ENCODE data around the gene WBP2. TPM values are rescaled to one million over a fixed set of nuclear protein-coding genes. Genes with fewer than 3 reads are reported as not detected.

WBP2 gene
- total and polyA plus RNA-seq, 2 of the 13 experiments (the other 11 are each of a cell fraction or from before 2014, with no cell fraction given): 29.2 to 29.5 TPM

DNA sequence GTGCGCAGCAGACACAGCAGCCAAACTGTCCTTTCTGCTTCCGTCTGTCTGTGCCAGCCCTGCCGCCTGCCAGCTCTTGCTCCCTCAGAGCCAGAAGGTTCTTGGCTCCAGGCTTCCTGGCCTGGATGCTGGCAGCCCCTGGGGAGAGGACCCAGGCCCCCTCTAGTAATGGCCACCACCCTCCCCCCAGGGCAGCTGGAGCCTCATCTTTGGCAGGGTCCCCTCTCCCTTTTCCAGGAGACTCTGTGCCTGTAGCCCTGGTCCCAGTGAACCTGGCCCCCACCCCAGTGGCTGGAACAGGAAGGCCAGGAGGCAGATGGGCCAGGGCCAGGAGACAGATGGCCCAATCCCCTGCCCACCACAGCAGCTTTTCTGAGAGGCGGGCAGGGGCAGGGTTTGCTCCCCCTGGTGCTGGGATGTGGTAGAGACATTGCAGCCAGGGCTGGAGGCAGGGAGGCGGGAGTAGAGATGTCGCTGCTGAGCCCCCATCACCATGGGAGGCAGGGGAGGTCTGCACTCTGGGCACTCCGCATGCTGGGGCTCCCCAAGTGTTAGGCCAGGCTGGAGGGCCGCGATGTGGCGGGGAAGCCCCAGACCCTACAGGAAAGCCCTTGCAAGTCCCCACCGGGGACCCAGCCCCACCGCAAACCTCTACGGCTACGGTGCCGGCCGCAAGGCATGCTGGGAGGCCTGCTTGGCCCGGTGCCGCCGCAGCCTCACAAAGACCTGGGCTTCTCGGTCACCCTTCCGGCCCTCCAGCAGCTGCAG, 27.6 kb downstream of the WBP2 start (continued):
- TF ChIP-seq, protein P1, sequence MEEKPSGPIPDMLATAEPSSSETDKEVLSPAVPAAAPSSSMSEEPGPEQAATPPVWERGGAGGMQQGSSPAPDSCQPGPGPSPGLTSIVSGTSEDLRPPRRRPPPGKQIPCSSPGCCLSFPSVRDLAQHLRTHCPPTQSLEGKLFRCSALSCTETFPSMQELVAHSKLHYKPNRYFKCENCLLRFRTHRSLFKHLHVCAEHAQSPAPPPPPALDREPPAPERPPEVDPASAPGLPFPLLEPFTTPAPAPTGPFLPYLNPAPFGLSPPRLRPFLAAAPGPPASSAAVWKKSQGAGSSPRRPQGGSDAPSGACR (CRISPR knock-in tag; IDR thresholded peaks at IDR 0.05): no peak
- no peak for TF ChIP-seq SALL2 (CRISPR knock-in tag; IDR thresholded peaks at IDR 0.05)
- TF ChIP-seq, protein P2, sequence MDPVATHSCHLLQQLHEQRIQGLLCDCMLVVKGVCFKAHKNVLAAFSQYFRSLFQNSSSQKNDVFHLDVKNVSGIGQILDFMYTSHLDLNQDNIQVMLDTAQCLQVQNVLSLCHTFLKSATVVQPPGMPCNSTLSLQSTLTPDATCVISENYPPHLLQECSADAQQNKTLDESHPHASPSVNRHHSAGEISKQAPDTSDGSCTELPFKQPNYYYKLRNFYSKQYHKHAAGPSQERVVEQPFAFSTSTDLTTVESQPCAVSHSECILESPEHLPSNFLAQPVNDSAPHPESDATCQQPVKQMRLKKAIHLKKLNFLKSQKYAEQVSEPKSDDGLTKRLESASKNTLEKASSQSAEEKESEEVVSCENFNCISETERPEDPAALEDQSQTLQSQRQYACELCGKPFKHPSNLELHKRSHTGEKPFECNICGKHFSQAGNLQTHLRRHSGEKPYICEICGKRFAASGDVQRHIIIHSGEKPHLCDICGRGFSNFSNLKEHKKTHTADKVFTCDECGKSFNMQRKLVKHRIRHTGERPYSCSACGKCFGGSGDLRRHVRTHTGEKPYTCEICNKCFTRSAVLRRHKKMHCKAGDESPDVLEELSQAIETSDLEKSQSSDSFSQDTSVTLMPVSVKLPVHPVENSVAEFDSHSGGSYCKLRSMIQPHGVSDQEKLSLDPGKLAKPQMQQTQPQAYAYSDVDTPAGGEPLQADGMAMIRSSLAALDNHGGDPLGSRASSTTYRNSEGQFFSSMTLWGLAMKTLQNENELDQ (CRISPR knock-in tag; IDR thresholded peaks at IDR 0.05; ENCODE audit: borderline replicate concordance): no peak
- peak; percentile 51; the same call in 1 of the 2 replicates for TF ChIP-seq NFKB2 (CRISPR knock-in tag; IDR thresholded peaks at IDR 0.05; ENCODE audit: borderline replicate concordance)
- TF ChIP-seq AKAP8 (CRISPR knock-in tag; IDR thresholded peaks at IDR 0.05): no peak; the same call in 1 of the 2 replicates
- TF ChIP-seq, protein P3, sequence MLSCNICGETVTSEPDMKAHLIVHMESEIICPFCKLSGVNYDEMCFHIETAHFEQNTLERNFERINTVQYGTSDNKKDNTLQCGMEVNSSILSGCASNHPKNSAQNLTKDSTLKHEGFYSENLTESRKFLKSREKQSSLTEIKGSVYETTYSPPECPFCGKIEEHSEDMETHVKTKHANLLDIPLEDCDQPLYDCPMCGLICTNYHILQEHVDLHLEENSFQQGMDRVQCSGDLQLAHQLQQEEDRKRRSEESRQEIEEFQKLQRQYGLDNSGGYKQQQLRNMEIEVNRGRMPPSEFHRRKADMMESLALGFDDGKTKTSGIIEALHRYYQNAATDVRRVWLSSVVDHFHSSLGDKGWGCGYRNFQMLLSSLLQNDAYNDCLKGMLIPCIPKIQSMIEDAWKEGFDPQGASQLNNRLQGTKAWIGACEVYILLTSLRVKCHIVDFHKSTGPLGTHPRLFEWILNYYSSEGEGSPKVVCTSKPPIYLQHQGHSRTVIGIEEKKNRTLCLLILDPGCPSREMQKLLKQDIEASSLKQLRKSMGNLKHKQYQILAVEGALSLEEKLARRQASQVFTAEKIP (CRISPR knock-in tag; IDR thresholded peaks at IDR 0.05; ENCODE audit: borderline replicate concordance): no peak
- no peak for TF ChIP-seq ZNF326 (CRISPR knock-in tag; IDR thresholded peaks at IDR 0.05; ENCODE audit: borderline replicate concordance)
- no peak for TF ChIP-seq MED1 (CRISPR knock-in tag; IDR thresholded peaks at IDR 0.05)
- no peak for TF ChIP-seq DNMT3B (CRISPR knock-in tag; conservative IDR thresholded peaks at IDR 0.05)
- TF ChIP-seq, protein P4, sequence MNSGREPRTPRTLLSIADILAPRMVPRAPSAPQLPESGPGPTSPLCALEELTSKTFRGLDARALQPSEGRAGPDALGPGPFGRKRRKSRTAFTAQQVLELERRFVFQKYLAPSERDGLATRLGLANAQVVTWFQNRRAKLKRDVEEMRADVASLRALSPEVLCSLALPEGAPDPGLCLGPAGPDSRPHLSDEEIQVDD (CRISPR knock-in tag; IDR thresholded peaks at IDR 0.05; ENCODE audit: borderline replicate concordance): no peak
- TF ChIP-seq, protein P5, sequence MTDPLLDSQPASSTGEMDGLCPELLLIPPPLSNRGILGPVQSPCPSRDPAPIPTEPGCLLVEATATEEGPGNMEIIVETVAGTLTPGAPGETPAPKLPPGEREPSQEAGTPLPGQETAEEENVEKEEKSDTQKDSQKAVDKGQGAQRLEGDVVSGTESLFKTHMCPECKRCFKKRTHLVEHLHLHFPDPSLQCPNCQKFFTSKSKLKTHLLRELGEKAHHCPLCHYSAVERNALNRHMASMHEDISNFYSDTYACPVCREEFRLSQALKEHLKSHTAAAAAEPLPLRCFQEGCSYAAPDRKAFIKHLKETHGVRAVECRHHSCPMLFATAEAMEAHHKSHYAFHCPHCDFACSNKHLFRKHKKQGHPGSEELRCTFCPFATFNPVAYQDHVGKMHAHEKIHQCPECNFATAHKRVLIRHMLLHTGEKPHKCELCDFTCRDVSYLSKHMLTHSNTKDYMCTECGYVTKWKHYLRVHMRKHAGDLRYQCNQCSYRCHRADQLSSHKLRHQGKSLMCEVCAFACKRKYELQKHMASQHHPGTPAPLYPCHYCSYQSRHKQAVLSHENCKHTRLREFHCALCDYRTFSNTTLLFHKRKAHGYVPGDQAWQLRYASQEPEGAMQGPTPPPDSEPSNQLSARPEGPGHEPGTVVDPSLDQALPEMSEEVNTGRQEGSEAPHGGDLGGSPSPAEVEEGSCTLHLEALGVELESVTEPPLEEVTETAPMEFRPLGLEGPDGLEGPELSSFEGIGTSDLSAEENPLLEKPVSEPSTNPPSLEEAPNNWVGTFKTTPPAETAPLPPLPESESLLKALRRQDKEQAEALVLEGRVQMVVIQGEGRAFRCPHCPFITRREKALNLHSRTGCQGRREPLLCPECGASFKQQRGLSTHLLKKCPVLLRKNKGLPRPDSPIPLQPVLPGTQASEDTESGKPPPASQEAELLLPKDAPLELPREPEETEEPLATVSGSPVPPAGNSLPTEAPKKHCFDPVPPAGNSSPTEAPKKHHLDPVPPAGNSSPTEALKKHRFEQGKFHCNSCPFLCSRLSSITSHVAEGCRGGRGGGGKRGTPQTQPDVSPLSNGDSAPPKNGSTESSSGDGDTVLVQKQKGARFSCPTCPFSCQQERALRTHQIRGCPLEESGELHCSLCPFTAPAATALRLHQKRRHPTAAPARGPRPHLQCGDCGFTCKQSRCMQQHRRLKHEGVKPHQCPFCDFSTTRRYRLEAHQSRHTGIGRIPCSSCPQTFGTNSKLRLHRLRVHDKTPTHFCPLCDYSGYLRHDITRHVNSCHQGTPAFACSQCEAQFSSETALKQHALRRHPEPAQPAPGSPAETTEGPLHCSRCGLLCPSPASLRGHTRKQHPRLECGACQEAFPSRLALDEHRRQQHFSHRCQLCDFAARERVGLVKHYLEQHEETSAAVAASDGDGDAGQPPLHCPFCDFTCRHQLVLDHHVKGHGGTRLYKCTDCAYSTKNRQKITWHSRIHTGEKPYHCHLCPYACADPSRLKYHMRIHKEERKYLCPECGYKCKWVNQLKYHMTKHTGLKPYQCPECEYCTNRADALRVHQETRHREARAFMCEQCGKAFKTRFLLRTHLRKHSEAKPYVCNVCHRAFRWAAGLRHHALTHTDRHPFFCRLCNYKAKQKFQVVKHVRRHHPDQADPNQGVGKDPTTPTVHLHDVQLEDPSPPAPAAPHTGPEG (CRISPR knock-in tag; IDR thresholded peaks at IDR 0.05): no peak
- TF ChIP-seq MAZ (IDR thresholded peaks at IDR 0.05; ENCODE audit: borderline replicate concordance, low read depth, low read length): peak; percentile 23; the same call in 1 of the 2 replicates
- TF ChIP-seq MAZ (CRISPR knock-in tag; IDR thresholded peaks at IDR 0.05; ENCODE audit: low read depth): no peak
- TF ChIP-seq GATAD1 (CRISPR knock-in tag; IDR thresholded peaks at IDR 0.05): no peak
- TF ChIP-seq ZNF570 (CRISPR knock-in tag; IDR thresholded peaks at IDR 0.05; ENCODE audit: borderline replicate concordance): no peak
- 0 out of 2 replicates have a peak, but pooled peaks have one; percentile 31 for TF ChIP-seq PITX1 (CRISPR knock-in tag; IDR thresholded peaks at IDR 0.05)
- no peak for TF ChIP-seq GPN1 (CRISPR knock-in tag; IDR thresholded peaks at IDR 0.05; ENCODE audit: borderline replicate concordance)
- no peak for TF ChIP-seq HOXA7 (CRISPR knock-in tag; IDR thresholded peaks at IDR 0.05)

Data from HepG2 (cell line).